ENCODE measurements around the gene PTX4.
"Not testable (repeated sequence)": the region's sequence is repeated elsewhere in the genome, so short reads cannot be mapped to it uniquely, and the experiment has no call there.

Gene PTX4

GRCh38 chr16:1471569-1472194, 17.1 kb downstream of the PTX4 start:
- H3K4me2 ChIP-seq (ENCODE audit: low read length), result no peak overlapping the region
- no peak overlapping the region for H3K27ac ChIP-seq (ENCODE audit: low read depth, low read length)
- H2BK5ac ChIP-seq (ENCODE audit: low read depth, low read length, poor library complexity), result no peak overlapping the region

GRCh38 chr16:1470481-1471251, 18.1 kb downstream of the PTX4 start:
- peaks cover 10% of the 10 kb centered on the region for H3K79me1 ChIP-seq (ENCODE audit: low read length)
- H2AK5ac ChIP-seq (ENCODE audit: low read length), result no peak overlapping the region
- no peak overlapping the region for H2BK5ac ChIP-seq (ENCODE audit: low read depth, low read length, poor library complexity)
- no peak overlapping the region for H2BK120ac ChIP-seq (ENCODE audit: insufficient read depth, low read length, poor library complexity)
- no peak overlapping the region for H3K9ac ChIP-seq (ENCODE audit: low read length)
- H3K9me3 ChIP-seq (ENCODE audit: insufficient read depth, low read depth, low read length), result peaks cover 2% of the 10 kb centered on the region
- DNase-seq, result peak; percentile 15 to 21
- H3K23ac ChIP-seq (ENCODE audit: low read length), result no peak overlapping the region
- no peak overlapping the region for H3K4me3 ChIP-seq (ENCODE audit: low read depth, low read length)
- no peak overlapping the region for H2BK12ac ChIP-seq (ENCODE audit: low read length)
- no peak overlapping the region for H4K12ac ChIP-seq (ENCODE audit: low read depth, low read length)
- H3K27ac ChIP-seq (ENCODE audit: low read depth, low read length), result peak overlapping the region; percentile 2
- peak overlapping the region; percentile 29 for H3K18ac ChIP-seq (ENCODE audit: low read length)
- peaks cover 24 to 29% of the 10 kb centered on the region in 2 experiments for H3K4me1 ChIP-seq (ENCODE audit: control insufficient read depth in 1 of 2, insufficient read depth in 2 of 2, low read length in 2 of 2)
- H3K14ac ChIP-seq (ENCODE audit: low read length), result no peak overlapping the region
- H4K8ac ChIP-seq (ENCODE audit: low read depth, low read length), result no peak overlapping the region
- H3K36me3 ChIP-seq (ENCODE audit: control insufficient read depth in 1 of 2, insufficient read depth in 2 of 2, low read length in 2 of 2), result no peaks in the 10 kb centered on the region
- no CpG with 5 or more reads among the region's 14 CpGs for WGBS (ENCODE audit: extremely low coverage, insufficient coverage, insufficient read length)
- peak overlapping the region; percentile 16 for H3K4ac ChIP-seq (ENCODE audit: low read depth, low read length)
- H2AFZ ChIP-seq (ENCODE audit: insufficient read depth, low read length, poor library complexity), result no peak overlapping the region
- peaks cover 8% of the 10 kb centered on the region for H3K79me2 ChIP-seq (ENCODE audit: control insufficient read depth, insufficient read depth, low read length, poor library complexity)
- no peaks in the 10 kb centered on the region for H3K27me3 ChIP-seq (ENCODE audit: insufficient read depth, low read length)
- H3K4me2 ChIP-seq (ENCODE audit: low read length), result peak overlapping the region; percentile 1
- peak overlapping the region; percentile 10 for H4K91ac ChIP-seq (ENCODE audit: low read depth, low read length)

More at GRCh38 chr16:1471569-1472194, 17.1 kb downstream of the PTX4 start:
- WGBS (ENCODE audit: extremely low coverage, insufficient coverage, insufficient read length), result no CpG with 5 or more reads among the region's 26 CpGs
- peaks cover 2% of the 10 kb centered on the region for H3K9me3 ChIP-seq (ENCODE audit: insufficient read depth, low read depth, low read length)
- DNase-seq, result no peak
- H4K91ac ChIP-seq (ENCODE audit: low read depth, low read length), result no peak overlapping the region
- no peaks in the 10 kb centered on the region for H3K27me3 ChIP-seq (ENCODE audit: insufficient read depth, low read length)
- H3K18ac ChIP-seq (ENCODE audit: low read length), result no peak overlapping the region
- peaks cover 8% of the 10 kb centered on the region for H3K79me2 ChIP-seq (ENCODE audit: control insufficient read depth, insufficient read depth, low read length, poor library complexity)
- no peak overlapping the region for H3K23ac ChIP-seq (ENCODE audit: low read length)
- no peak overlapping the region for H4K12ac ChIP-seq (ENCODE audit: low read depth, low read length)
- no peak overlapping the region for H2AK5ac ChIP-seq (ENCODE audit: low read length)
- no peak overlapping the region for H2BK120ac ChIP-seq (ENCODE audit: insufficient read depth, low read length, poor library complexity)
- no peak overlapping the region for H2BK12ac ChIP-seq (ENCODE audit: low read length)
- no peak overlapping the region for H3K9ac ChIP-seq (ENCODE audit: low read length)
- peak overlapping the region; percentile 35 for H3K4ac ChIP-seq (ENCODE audit: low read depth, low read length)
- no peak overlapping the region for H4K8ac ChIP-seq (ENCODE audit: low read depth, low read length)
- H3K36me3 ChIP-seq (ENCODE audit: control insufficient read depth in 1 of 2, insufficient read depth in 2 of 2, low read length in 2 of 2), result no peaks in the 10 kb centered on the region
- H3K4me1 ChIP-seq (ENCODE audit: control insufficient read depth in 1 of 2, insufficient read depth in 2 of 2, low read length in 2 of 2), result peaks cover 25 to 29% of the 10 kb centered on the region in 2 experiments
- H3K79me1 ChIP-seq (ENCODE audit: low read length), result peaks cover 10% of the 10 kb centered on the region
- H2AFZ ChIP-seq (ENCODE audit: insufficient read depth, low read length, poor library complexity), result no peak overlapping the region
- H3K4me3 ChIP-seq (ENCODE audit: low read depth, low read length), result no peak overlapping the region
- H3K14ac ChIP-seq (ENCODE audit: low read length), result no peak overlapping the region

- peaks cover 0 to 2% of the 10 kb centered on the region in 2 experiments for H3K36me3 ChIP-seq (ENCODE audit: control insufficient read depth in 1 of 2, insufficient read depth in 2 of 2, low read length in 2 of 2)
- H2AFZ ChIP-seq (ENCODE audit: insufficient read depth, low read length, poor library complexity), result no peak overlapping the region
- H3K27ac ChIP-seq (ENCODE audit: low read depth, low read length), result no peak overlapping the region
- no peak overlapping the region for H4K8ac ChIP-seq (ENCODE audit: low read depth, low read length)
- H3K4me2 ChIP-seq (ENCODE audit: low read length), result no peak overlapping the region
- peak in 1 of 2 donors; percentile 42 for DNase-seq
- H3K23ac ChIP-seq (ENCODE audit: low read length), result no peak overlapping the region
- no peak overlapping the region for H2AK5ac ChIP-seq (ENCODE audit: low read length)
- no peaks in the 10 kb centered on the region for H3K27me3 ChIP-seq (ENCODE audit: insufficient read depth, low read length)
- H2BK12ac ChIP-seq (ENCODE audit: low read length), result no peak overlapping the region
- H3K9ac ChIP-seq (ENCODE audit: low read length), result no peak overlapping the region
- H4K12ac ChIP-seq (ENCODE audit: low read depth, low read length), result no peak overlapping the region
- peaks cover 19 to 24% of the 10 kb centered on the region in 2 experiments for H3K4me1 ChIP-seq (ENCODE audit: control insufficient read depth in 1 of 2, insufficient read depth in 2 of 2, low read length in 2 of 2)
- no peak overlapping the region for H3K4ac ChIP-seq (ENCODE audit: low read depth, low read length)
- no peak overlapping the region for H3K4me3 ChIP-seq (ENCODE audit: low read depth, low read length)
- peaks cover 5% of the 10 kb centered on the region for H3K79me2 ChIP-seq (ENCODE audit: control insufficient read depth, insufficient read depth, low read length, poor library complexity)
- H3K9me3 ChIP-seq (ENCODE audit: insufficient read depth, low read depth, low read length), result peaks cover 2% of the 10 kb centered on the region
- no peak overlapping the region for H2BK5ac ChIP-seq (ENCODE audit: low read depth, low read length, poor library complexity)
- no peak overlapping the region for H2BK120ac ChIP-seq (ENCODE audit: insufficient read depth, low read length, poor library complexity)
- H3K18ac ChIP-seq (ENCODE audit: low read length), result no peak overlapping the region
- peaks cover 4% of the 10 kb centered on the region for H3K79me1 ChIP-seq (ENCODE audit: low read length)
- no peak overlapping the region for H4K91ac ChIP-seq (ENCODE audit: low read depth, low read length)
- WGBS (ENCODE audit: extremely low coverage, insufficient coverage, insufficient read length), result no CpG with 5 or more reads among the region's 20 CpGs
- H3K14ac ChIP-seq (ENCODE audit: low read length), result no peak overlapping the region
Measured at GRCh38 chr16:1469693-1470201, 19.0 kb downstream of the PTX4 start.

GRCh38 chr16:1469141-1469540, 19.6 kb downstream of the PTX4 start:
- H3K9ac ChIP-seq (ENCODE audit: low read length); H3K4me2 ChIP-seq (ENCODE audit: low read length); H3K4me3 ChIP-seq (ENCODE audit: low read depth, low read length); H3K27me3 ChIP-seq (ENCODE audit: insufficient read depth, low read length); H4K91ac ChIP-seq (ENCODE audit: low read depth, low read length); H3K9me3 ChIP-seq (ENCODE audit: insufficient read depth, low read depth, low read length); H4K12ac ChIP-seq (ENCODE audit: low read depth, low read length); H3K23ac ChIP-seq (ENCODE audit: low read length); H4K8ac ChIP-seq (ENCODE audit: low read depth, low read length); H2BK12ac ChIP-seq (ENCODE audit: low read length); H3K27ac ChIP-seq (ENCODE audit: low read depth, low read length); H2BK5ac ChIP-seq (ENCODE audit: low read depth, low read length, poor library complexity); H2AK5ac ChIP-seq (ENCODE audit: low read length); H3K14ac ChIP-seq (ENCODE audit: low read length); H3K18ac ChIP-seq (ENCODE audit: low read length); H3K79me1 ChIP-seq (ENCODE audit: low read length); H2BK120ac ChIP-seq (ENCODE audit: insufficient read depth, low read length, poor library complexity); H2AFZ ChIP-seq (ENCODE audit: insufficient read depth, low read length, poor library complexity); DNase-seq; H3K4ac ChIP-seq (ENCODE audit: low read depth, low read length); H3K36me3 ChIP-seq (ENCODE audit: control insufficient read depth in 1 of 2, insufficient read depth in 2 of 2, low read length in 2 of 2); H3K79me2 ChIP-seq (ENCODE audit: control insufficient read depth, insufficient read depth, low read length, poor library complexity): not testable (repeated sequence)
- peaks cover 16 to 18% of the 10 kb centered on the region in 2 experiments for H3K4me1 ChIP-seq (ENCODE audit: control insufficient read depth in 1 of 2, insufficient read depth in 2 of 2, low read length in 2 of 2)
- no CpG with 5 or more reads among the region's 5 CpGs for WGBS (ENCODE audit: extremely low coverage, insufficient coverage, insufficient read length)

All from trophoblast cell (in vitro differentiated cells and primary cell).